B cell (primary cell): ENCODE results near the gene TSPAN15. TPM values are rescaled to one million over a fixed set of nuclear protein-coding genes. Genes with fewer than 3 reads are reported as not detected.

ENCODE experiments used
- ATAC-seq: fragments of 200-7000 bp; cut with Tn5 transposase; one replicate; pipeline ENCODE4 v1.10.0; 2021; ENCODE audit warnings: low read depth, mild to moderate bottlenecking, moderate number of reproducible peaks, moderate library complexity
- CTCF ChIA-PET: fragments of 350-600 bp; sonication (Branson Sonifier 250); formaldehyde crosslinking; loops from one replicate; lab custom pipeline; 2021; ENCODE audit warnings: antibody characterized with exemption, inconsistent platforms; lab: Charles Lee
- POLR2A ChIA-PET: fragments of 350-600 bp; sonication (Branson Sonifier 250); formaldehyde crosslinking; loops from one replicate; lab custom pipeline; 2021; ENCODE audit warnings: antibody characterized with exemption; lab: Charles Lee
- DNase-seq: peaks from one replicate; pipeline ENCODE4 v3.0.0; 2013
- H2AFZ ChIP-seq: 2 replicates; pipeline ENCODE4 v1.6.1; 2012; ENCODE audit warnings: mild to moderate bottlenecking, low read depth, low read length; ENCODE audit not compliant: insufficient read depth, poor library complexity, severe bottlenecking
- H3K27ac ChIP-seq, 2 donors: 1 replicate in 1 of 2; 2 replicates in 1 of 2; pipeline ENCODE4 v1.5.1; 2012 to 2013; ENCODE audit warnings: low read length in 2 of 2, mild to moderate bottlenecking in 2 of 2, moderate library complexity in 1 of 2
- H3K27me3 ChIP-seq, 4 experiments: fragments of 200-600 bp in 1 of 4; sonication (generic) in 1 of 4; replicated peaks in 1 of 4; 1 replicate in 2 of 4; 2 replicates in 2 of 4; pipeline versions ENCODE4 v1.6.1 to v1.7.0; 2013 to 2016; ENCODE audit warnings: low read length in 3 of 4, mild to moderate bottlenecking in 2 of 4, mixed read lengths in 1 of 4, moderate library complexity in 1 of 4; ENCODE audit not compliant: insufficient read depth in 4 of 4, control insufficient read depth in 3 of 4; ENCODE audit errors: control extremely low read depth in 1 of 4
- H3K36me3 ChIP-seq, 2 experiments: replicated peaks in 1 of 2; 1 replicate in 1 of 2; 2 replicates in 1 of 2; pipeline versions ENCODE4 v1.6.1 to v1.7.1; 2013; ENCODE audit warnings: low read length in 1 of 2; ENCODE audit not compliant: insufficient read depth in 2 of 2, control insufficient read depth in 1 of 2; ENCODE audit errors: control extremely low read depth in 1 of 2, extremely low read depth in 1 of 2
- H3K4me1 ChIP-seq, 2 donors: fragments of 200-600 bp in 1 of 2; sonication (generic) in 1 of 2; 1 replicate in 1 of 2; 2 replicates in 1 of 2; pipeline versions ENCODE4 v1.5.1 to v1.6.1; 2013 to 2017; ENCODE audit warnings: low read length in 2 of 2; ENCODE audit not compliant: control insufficient read depth in 2 of 2, insufficient read depth in 2 of 2
- H3K4me2 ChIP-seq: replicated peaks from 2 replicates; pipeline ENCODE3; 2012; ENCODE audit warnings: mild to moderate bottlenecking, low read depth, low read length; ENCODE audit not compliant: poor library complexity, severe bottlenecking
- H3K4me3 ChIP-seq, 5 experiments: fragments of 200-600 bp in 1 of 5; sonication (generic) in 1 of 5; 1 replicate in 3 of 5; 2 replicates in 2 of 5; pipeline versions ENCODE4 v1.5.1 to v1.7.0; 2011 to 2016; ENCODE audit warnings: low read length in 4 of 5, mild to moderate bottlenecking in 4 of 5, low read depth in 2 of 5, control low read depth in 1 of 5, moderate library complexity in 1 of 5; ENCODE audit not compliant: insufficient read depth in 1 of 5; ENCODE audit errors: control extremely low read depth in 1 of 5, extremely low read depth in 1 of 5
- H3K79me2 ChIP-seq: fragments of 200-600 bp; sonication (generic); one replicate; pipeline ENCODE4 v1.6.0; 2016; ENCODE audit warnings: low read length; ENCODE audit not compliant: control insufficient read depth, insufficient read depth
- H3K9ac ChIP-seq: fragments of 200-600 bp; sonication (generic); 2 replicates; pipeline ENCODE4 v1.6.1; 2017; ENCODE audit warnings: mild to moderate bottlenecking, low read length, moderate library complexity
- H3K9me3 ChIP-seq, 3 donors: one replicate each; pipeline versions ENCODE4 v1.6.1 to v1.7.1; 2013; ENCODE audit warnings: low read length in 2 of 3; ENCODE audit not compliant: control insufficient read depth in 2 of 3, insufficient read depth in 1 of 3; ENCODE audit errors: control extremely low read depth in 1 of 3
- H4K20me1 ChIP-seq: 2 replicates; pipeline ENCODE4 v1.6.0; 2012; ENCODE audit warnings: mild to moderate bottlenecking, low read length; ENCODE audit not compliant: insufficient read depth, control insufficient read depth, poor library complexity, severe bottlenecking
- H3K27ac Mint-ChIP-seq: one replicate; pipeline ENCODE4 v1.8.0; 2021; ENCODE audit warnings: mixed read lengths
- H3K27me3 Mint-ChIP-seq: one replicate; pipeline ENCODE4 v1.8.0; 2021; ENCODE audit warnings: mixed read lengths
- H3K4me1 Mint-ChIP-seq: one replicate; pipeline ENCODE4 v1.8.0; 2021; ENCODE audit warnings: mixed read lengths
- H3K4me3 Mint-ChIP-seq: one replicate; pipeline ENCODE4 v1.8.0; 2021; ENCODE audit warnings: mixed read lengths
- H3K9me3 Mint-ChIP-seq: one replicate; pipeline ENCODE4 v1.8.0; 2022; ENCODE audit warnings: mixed read lengths; ENCODE audit not compliant: insufficient read depth
- EZH2 ChIP-seq: IDR thresholded peaks from 2 replicates; pipeline ENCODE4 v1.6.1; 2012; ENCODE audit warnings: borderline replicate concordance, low read depth, mild to moderate bottlenecking, moderate library complexity, low read length; ENCODE audit not compliant: insufficient read depth, poor library complexity, severe bottlenecking
- WGBS: methylation state at CpG from one replicate; pipeline ENCODE4 v1.1.5; 2013; ENCODE audit warnings: missing lambda C conversion rate; ENCODE audit not compliant: insufficient coverage; 5-methylcytosine and 5-hydroxymethylcytosine counted together
- intact Hi-C: fragments of 100-400 bp; cut with micrococcal nuclease; formaldehyde crosslinking; loops from one replicate; pipeline ENCODE4 v1.10.0; 2022
- polyA plus RNA-seq: library from polyadenylated mRNA; depleted of rRNA; stranded (reverse); fragments of >200 nt; gene quantifications from 2 replicates; pipeline ENCODE4 v1.2.3, GENCODE V29; 2012
- total RNA-seq, 2 donors: library from RNA; stranded (reverse); fragments of 120-200 nt in 1 of 2; gene quantifications; 1 replicate in 1 of 2; 2 replicates in 1 of 2; pipeline versions ENCODE4 v1.2.3 to v1.2.4, GENCODE V29; 2013 to 2022
- TF ChIP-seq, protein P1 (sequence below): fragments of 200-600 bp; IDR thresholded peaks from one replicate; pipeline ENCODE4 v1.8.0; 2022; ENCODE audit warnings: antibody characterized with exemption, mild to moderate bottlenecking

The TSPAN15 gene
- total and polyA plus RNA-seq, 2 donors (not counting 1 experiment from before 2014, with no cell fraction given) = 0.13 to 0.52 TPM

- Histone ChIP-seq H3K27me3 (peaks cover 0 to 4% (median 1%) of the 10 kb centered on the region in 4 experiments), H4K20me1 (no peaks in the 10 kb centered on the region), H3K36me3 (no peaks in the 10 kb centered on the region), H2AFZ (no peak overlapping the region), H3K9ac (no peak overlapping the region), H3K27ac (no peak overlapping the region), H3K4me2 (no peak overlapping the region), H3K9me3 (peaks cover 0 to 6% (median 0%) of the 10 kb centered on the region in 3 donors), H3K4me1 (peaks cover 11 to 26% of the 10 kb centered on the region in 2 donors), H3K79me2 (no peaks in the 10 kb centered on the region), H3K4me3 (no peak overlapping the region)
- intact Hi-C loops = no loop called here
- ChIA-PET POLR2A (no interaction called here), CTCF (interaction anchor here (1.3 to 1.7 kb wide), 3 partner anchors 10 to 863 kb away, joined by 3 to 6 read pairs (median 4); no protein-coding TSS in a partner anchor)
- H3K4me3 Mint-ChIP-seq = no peak overlapping the region
- no peak overlapping the region for H3K27ac Mint-ChIP-seq
- DNase-seq (no peak), ATAC-seq (no peak)
- H3K4me1 Mint-ChIP-seq = peaks cover 16% of the 10 kb centered on the region
- TF ChIP-seq EZH2 = no peak
- TF ChIP-seq, protein P1, sequence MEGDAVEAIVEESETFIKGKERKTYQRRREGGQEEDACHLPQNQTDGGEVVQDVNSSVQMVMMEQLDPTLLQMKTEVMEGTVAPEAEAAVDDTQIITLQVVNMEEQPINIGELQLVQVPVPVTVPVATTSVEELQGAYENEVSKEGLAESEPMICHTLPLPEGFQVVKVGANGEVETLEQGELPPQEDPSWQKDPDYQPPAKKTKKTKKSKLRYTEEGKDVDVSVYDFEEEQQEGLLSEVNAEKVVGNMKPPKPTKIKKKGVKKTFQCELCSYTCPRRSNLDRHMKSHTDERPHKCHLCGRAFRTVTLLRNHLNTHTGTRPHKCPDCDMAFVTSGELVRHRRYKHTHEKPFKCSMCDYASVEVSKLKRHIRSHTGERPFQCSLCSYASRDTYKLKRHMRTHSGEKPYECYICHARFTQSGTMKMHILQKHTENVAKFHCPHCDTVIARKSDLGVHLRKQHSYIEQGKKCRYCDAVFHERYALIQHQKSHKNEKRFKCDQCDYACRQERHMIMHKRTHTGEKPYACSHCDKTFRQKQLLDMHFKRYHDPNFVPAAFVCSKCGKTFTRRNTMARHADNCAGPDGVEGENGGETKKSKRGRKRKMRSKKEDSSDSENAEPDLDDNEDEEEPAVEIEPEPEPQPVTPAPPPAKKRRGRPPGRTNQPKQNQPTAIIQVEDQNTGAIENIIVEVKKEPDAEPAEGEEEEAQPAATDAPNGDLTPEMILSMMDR = no peak
- 92% methylated on average over 18 of the region's 20 CpGs for WGBS
- H3K27me3 Mint-ChIP-seq = peaks cover 21% of the 10 kb centered on the region
- no peaks in the 10 kb centered on the region for H3K9me3 Mint-ChIP-seq
Measured at GRCh38 chr10:69414036-69415018, 36.9 kb upstream of the TSPAN15 start.

DNA sequence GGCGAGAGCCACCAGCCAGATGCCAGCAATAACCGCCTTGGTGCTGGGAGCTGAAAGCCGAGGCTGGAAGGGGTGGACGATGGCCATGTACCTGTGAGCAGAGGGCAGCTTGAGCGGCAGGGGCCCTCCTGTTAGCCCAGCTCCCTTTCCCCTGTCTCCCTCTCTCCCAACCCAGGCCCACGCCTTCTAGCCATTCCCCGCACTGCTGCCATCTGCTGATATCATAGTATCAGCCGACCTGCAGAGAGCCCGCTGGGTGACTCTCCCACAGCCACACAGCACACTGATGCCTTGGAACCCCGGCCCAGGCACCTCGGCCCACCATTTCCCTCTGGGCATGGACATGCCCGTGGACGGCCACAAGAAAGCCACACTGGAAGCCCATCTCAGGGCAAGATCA, 36.2 kb upstream of the TSPAN15 start:
- Mint-ChIP-seq H3K27ac (no peak overlapping the region), H3K4me3 (no peak overlapping the region), H3K4me1 (peaks cover 12% of the 10 kb centered on the region), H3K27me3 (peaks cover 27% of the 10 kb centered on the region), H3K9me3 (no peaks in the 10 kb centered on the region)
- CTCF ChIA-PET = interaction anchor here (1.7 kb wide), 1 partner anchor 23 kb away, joined by 6 read pairs; no protein-coding TSS in a partner anchor
- H3K9me3 ChIP-seq = peaks cover 0 to 5% (median 0%) of the 10 kb centered on the region in 3 donors
- H3K4me2 ChIP-seq = no peak overlapping the region
- H2AFZ ChIP-seq = no peak overlapping the region
- H3K27ac ChIP-seq = no peak overlapping the region
- peaks cover 0 to 4% (median 1%) of the 10 kb centered on the region in 4 experiments for H3K27me3 ChIP-seq
- intact Hi-C loops = no loop called here
- no peak for DNase-seq
- POLR2A ChIA-PET = no interaction called here
- ATAC-seq = no peak
- peaks cover 6 to 18% of the 10 kb centered on the region in 2 donors for H3K4me1 ChIP-seq
- no peaks in the 10 kb centered on the region for H4K20me1 ChIP-seq
- no peaks in the 10 kb centered on the region for H3K36me3 ChIP-seq
- H3K4me3 ChIP-seq = no peak overlapping the region
- 91% methylated on average over 9 of the region's 13 CpGs for WGBS
- H3K9ac ChIP-seq = no peak overlapping the region
- TF ChIP-seq EZH2 = no peak
- no peaks in the 10 kb centered on the region for H3K79me2 ChIP-seq
